Smooth muscle cell (in vitro differentiated cells): ENCODE results near the gene OGFOD3. TPM values are rescaled to one million over a fixed set of nuclear protein-coding genes. Genes with fewer than 3 reads are reported as not detected.

Source experiments
- DNase-seq: peaks from one replicate; lab custom pipeline; 2025; ENCODE audit not compliant: unreplicated experiment; lab: John Stamatoyannopoulos, UW
- H2AFZ ChIP-seq: fragments of 200-600 bp; sonication (generic); 2 replicates; pipeline ENCODE4 v1.6.0; 2016; ENCODE audit warnings: antibody characterized with exemption, low read depth, mild to moderate bottlenecking
- H3F3A ChIP-seq: fragments of 200-600 bp; sonication (generic); 2 replicates; pipeline ENCODE4 v1.6.0; 2017; ENCODE audit warnings: antibody characterized with exemption, low read depth
- H3K27ac ChIP-seq: fragments of 200-600 bp; sonication (generic); 2 replicates; pipeline ENCODE4 v1.5.1; 2016; ENCODE audit warnings: low read depth, mild to moderate bottlenecking
- H3K27me3 ChIP-seq: fragments of 200-600 bp; sonication (generic); 2 replicates; pipeline ENCODE4 v1.6.1; 2016; ENCODE audit warnings: low read depth, mild to moderate bottlenecking
- H3K36me3 ChIP-seq: fragments of 200-600 bp; sonication (generic); 2 replicates; pipeline ENCODE4 v1.5.1; 2016; ENCODE audit warnings: low read depth
- H3K4me1 ChIP-seq: fragments of 200-600 bp; sonication (generic); 2 replicates; pipeline ENCODE4 v1.5.1; 2016; ENCODE audit warnings: low read depth
- H3K4me2 ChIP-seq: fragments of 200-600 bp; sonication (generic); 2 replicates; pipeline ENCODE4 v1.6.0; 2016; ENCODE audit warnings: mild to moderate bottlenecking
- H3K4me3 ChIP-seq: fragments of 200-600 bp; sonication (generic); 2 replicates; pipeline ENCODE4 v1.5.1; 2016; ENCODE audit warnings: mild to moderate bottlenecking
- H3K79me2 ChIP-seq: fragments of 200-600 bp; sonication (generic); 2 replicates; pipeline ENCODE4 v1.6.0; 2016; ENCODE audit warnings: low read depth, mild to moderate bottlenecking
- H3K9ac ChIP-seq: fragments of 200-600 bp; sonication (generic); 2 replicates; pipeline ENCODE4 v1.6.0; 2016; ENCODE audit warnings: low read depth
- H3K9me3 ChIP-seq: fragments of 200-600 bp; sonication (generic); replicated peaks from 2 replicates; pipeline ENCODE4 v1.5.1; 2016; ENCODE audit warnings: low read depth
- H4K20me1 ChIP-seq: fragments of 200-600 bp; sonication (generic); 2 replicates; pipeline ENCODE4 v1.6.0; 2016; ENCODE audit warnings: low read depth
- CTCF ChIP-seq: fragments of 200-600 bp; sonication (generic); IDR thresholded peaks from 2 replicates; pipeline ENCODE4 v1.5.1; 2017; ENCODE audit warnings: borderline replicate concordance, mild to moderate bottlenecking, antibody characterized with exemption; ENCODE audit not compliant: insufficient read depth, poor library complexity, severe bottlenecking
- WGBS: methylation state at CpG from one replicate; pipeline ENCODE4 v1.1.7; 2016; ENCODE audit warnings: low lambda C conversion rate; 5-methylcytosine and 5-hydroxymethylcytosine counted together
- polyA plus RNA-seq: library from polyadenylated mRNA; unstranded; fragments of >200 nt; fragmentation: Nextera tagmentation; extraction: Ambion mirVana; gene quantifications from 2 replicates; pipeline ENCODE4 v1.2.1, GENCODE V29; 2016
- total RNA-seq: library from RNA; depleted of rRNA; stranded (reverse); fragments of >200 nt; gene quantifications from 2 replicates; pipeline ENCODE4 v1.2.3, GENCODE V29; 2014

The OGFOD3 gene
- total and polyA plus RNA-seq, 2 experiments from 2014 or later, result 10.5 to 30.4 TPM

- Histone ChIP-seq H3K4me1 (no peaks in the 10 kb centered on the region), H3K4me3 (peak within 1 kb of the TSS; percentile 5), H3K9me3 (no peaks in the 10 kb centered on the region), H3K27me3 (peaks cover 45% of the 10 kb centered on the region), H3F3A (no peaks in the 10 kb centered on the region), H3K36me3 (no peaks in the 10 kb centered on the region), H4K20me1 (no peaks in the 10 kb centered on the region), H3K9ac (no peak within 1 kb of the TSS), H3K27ac (no peak within 1 kb of the TSS), H3K79me2 (no peaks in the 10 kb centered on the region), H3K4me2 (peak within 1 kb of the TSS; percentile 68), H2AFZ (no peak within 1 kb of the TSS)
- no peak for DNase-seq
- WGBS, result 19% methylated on average over 37 of the region's 109 CpGs
- no peak for TF ChIP-seq CTCF
These were observed 46.8 kb downstream of the OGFOD3 start, which contains the start of gene UTS2R for GRCh38 chr17:82371333-82372248. UTS2R (plus strand) TSS chr17:82371765; CDS start chr17:82374325, 2,560 bp downstream.

GRCh38 chr17:82370471-82371332 is 47.7 kb downstream of the OGFOD3 start:
- Histone ChIP-seq H3K27me3 (peaks cover 43% of the 10 kb centered on the region), H2AFZ (no peak overlapping the region), H3K36me3 (no peaks in the 10 kb centered on the region), H3K27ac (no peak overlapping the region), H3K9me3 (no peaks in the 10 kb centered on the region), H3K79me2 (no peaks in the 10 kb centered on the region), H3K4me1 (no peaks in the 10 kb centered on the region), H3F3A (no peaks in the 10 kb centered on the region), H4K20me1 (no peaks in the 10 kb centered on the region), H3K9ac (no peak overlapping the region), H3K4me2 (no peak overlapping the region), H3K4me3 (no peak overlapping the region)
- TF ChIP-seq CTCF, result no peak
- no peak for DNase-seq
- WGBS, result 76% methylated on average over 38 of the region's 38 CpGs

- no peaks in the 10 kb centered on the region for H3K79me2 ChIP-seq
- H3K4me1 ChIP-seq, result no peaks in the 10 kb centered on the region
- H3K36me3 ChIP-seq, result no peaks in the 10 kb centered on the region
- no peak overlapping the region for H2AFZ ChIP-seq
- WGBS, result 96% methylated on average over 7 of the region's 7 CpGs
- no peaks in the 10 kb centered on the region for H3K9me3 ChIP-seq
- peaks cover 43% of the 10 kb centered on the region for H3K27me3 ChIP-seq
- no peak overlapping the region for H3K4me2 ChIP-seq
- DNase-seq, result no peak
- TF ChIP-seq CTCF, result no peak
- no peak overlapping the region for H3K27ac ChIP-seq
- H3F3A ChIP-seq, result no peaks in the 10 kb centered on the region
- no peaks in the 10 kb centered on the region for H4K20me1 ChIP-seq
- no peak overlapping the region for H3K9ac ChIP-seq
- H3K4me3 ChIP-seq, result no peak overlapping the region
These were observed 49.2 kb downstream of the OGFOD3 start for GRCh38 chr17:82369211-82369610.
